ENCODE measurements around the gene FAM151B. TPM values are rescaled to one million over a fixed set of nuclear protein-coding genes. Genes with fewer than 3 reads are reported as not detected.

Gene FAM151B
- total RNA-seq, 1 experiment from 2014 or later: 0.94 TPM

- ChIA-PET CTCF (interaction anchor here (0.8 to 2.2 kb wide), 6 partner anchors 12 to 150 kb away, joined by 4 to 17 read pairs (median 5); partner anchors contain the start of gene ANKRD34B), POLR2A (interaction anchor here (1.3 kb wide), 1 partner anchor 90 kb away, joined by 5 read pairs; the partner anchor contains the start of gene ANKRD34B)
- no peak for DNase-seq (ENCODE audit: low spot score)
- Mint-ChIP-seq H3K4me3 (no peak overlapping the region), H3K27ac (peak overlapping the region; percentile 67), H3K4me1 (peaks cover 19% of the 10 kb centered on the region), H3K27me3 (ENCODE audit: low read depth) (no peaks in the 10 kb centered on the region), H3K36me3 (peaks cover 47% of the 10 kb centered on the region), H3K9me3 (peaks cover 28% of the 10 kb centered on the region)
- no peak for ATAC-seq
- TF ChIP-seq NR2C2 (CRISPR knock-in tag; IDR thresholded peaks at IDR 0.05): no peak
- no peak for TF ChIP-seq RORB (CRISPR knock-in tag; IDR thresholded peaks at IDR 0.05)
- no peak for TF ChIP-seq KAT7 (CRISPR knock-in tag; IDR thresholded peaks at IDR 0.05; ENCODE audit: borderline replicate concordance)
- TF ChIP-seq E2F5 (CRISPR knock-in tag; IDR thresholded peaks at IDR 0.05): no peak
- no peak for TF ChIP-seq PRDM15 (CRISPR knock-in tag; IDR thresholded peaks at IDR 0.05)
- TF ChIP-seq EMX1 (CRISPR knock-in tag; IDR thresholded peaks at IDR 0.05): no peak
- TF ChIP-seq, protein P1, sequence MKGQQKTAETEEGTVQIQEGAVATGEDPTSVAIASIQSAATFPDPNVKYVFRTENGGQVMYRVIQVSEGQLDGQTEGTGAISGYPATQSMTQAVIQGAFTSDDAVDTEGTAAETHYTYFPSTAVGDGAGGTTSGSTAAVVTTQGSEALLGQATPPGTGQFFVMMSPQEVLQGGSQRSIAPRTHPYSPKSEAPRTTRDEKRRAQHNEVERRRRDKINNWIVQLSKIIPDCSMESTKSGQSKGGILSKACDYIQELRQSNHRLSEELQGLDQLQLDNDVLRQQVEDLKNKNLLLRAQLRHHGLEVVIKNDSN (CRISPR knock-in tag; IDR thresholded peaks at IDR 0.05): no peak
- TF ChIP-seq, protein P2, sequence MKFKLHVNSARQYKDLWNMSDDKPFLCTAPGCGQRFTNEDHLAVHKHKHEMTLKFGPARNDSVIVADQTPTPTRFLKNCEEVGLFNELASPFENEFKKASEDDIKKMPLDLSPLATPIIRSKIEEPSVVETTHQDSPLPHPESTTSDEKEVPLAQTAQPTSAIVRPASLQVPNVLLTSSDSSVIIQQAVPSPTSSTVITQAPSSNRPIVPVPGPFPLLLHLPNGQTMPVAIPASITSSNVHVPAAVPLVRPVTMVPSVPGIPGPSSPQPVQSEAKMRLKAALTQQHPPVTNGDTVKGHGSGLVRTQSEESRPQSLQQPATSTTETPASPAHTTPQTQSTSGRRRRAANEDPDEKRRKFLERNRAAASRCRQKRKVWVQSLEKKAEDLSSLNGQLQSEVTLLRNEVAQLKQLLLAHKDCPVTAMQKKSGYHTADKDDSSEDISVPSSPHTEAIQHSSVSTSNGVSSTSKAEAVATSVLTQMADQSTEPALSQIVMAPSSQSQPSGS (CRISPR knock-in tag; IDR thresholded peaks at IDR 0.05; ENCODE audit: borderline replicate concordance, low read depth): no peak
- no peak for TF ChIP-seq MAX (CRISPR knock-in tag; IDR thresholded peaks at IDR 0.05)
- no peak for TF ChIP-seq SMAD3 (CRISPR knock-in tag; IDR thresholded peaks at IDR 0.05; ENCODE audit: borderline replicate concordance)
- TF ChIP-seq, protein P3, sequence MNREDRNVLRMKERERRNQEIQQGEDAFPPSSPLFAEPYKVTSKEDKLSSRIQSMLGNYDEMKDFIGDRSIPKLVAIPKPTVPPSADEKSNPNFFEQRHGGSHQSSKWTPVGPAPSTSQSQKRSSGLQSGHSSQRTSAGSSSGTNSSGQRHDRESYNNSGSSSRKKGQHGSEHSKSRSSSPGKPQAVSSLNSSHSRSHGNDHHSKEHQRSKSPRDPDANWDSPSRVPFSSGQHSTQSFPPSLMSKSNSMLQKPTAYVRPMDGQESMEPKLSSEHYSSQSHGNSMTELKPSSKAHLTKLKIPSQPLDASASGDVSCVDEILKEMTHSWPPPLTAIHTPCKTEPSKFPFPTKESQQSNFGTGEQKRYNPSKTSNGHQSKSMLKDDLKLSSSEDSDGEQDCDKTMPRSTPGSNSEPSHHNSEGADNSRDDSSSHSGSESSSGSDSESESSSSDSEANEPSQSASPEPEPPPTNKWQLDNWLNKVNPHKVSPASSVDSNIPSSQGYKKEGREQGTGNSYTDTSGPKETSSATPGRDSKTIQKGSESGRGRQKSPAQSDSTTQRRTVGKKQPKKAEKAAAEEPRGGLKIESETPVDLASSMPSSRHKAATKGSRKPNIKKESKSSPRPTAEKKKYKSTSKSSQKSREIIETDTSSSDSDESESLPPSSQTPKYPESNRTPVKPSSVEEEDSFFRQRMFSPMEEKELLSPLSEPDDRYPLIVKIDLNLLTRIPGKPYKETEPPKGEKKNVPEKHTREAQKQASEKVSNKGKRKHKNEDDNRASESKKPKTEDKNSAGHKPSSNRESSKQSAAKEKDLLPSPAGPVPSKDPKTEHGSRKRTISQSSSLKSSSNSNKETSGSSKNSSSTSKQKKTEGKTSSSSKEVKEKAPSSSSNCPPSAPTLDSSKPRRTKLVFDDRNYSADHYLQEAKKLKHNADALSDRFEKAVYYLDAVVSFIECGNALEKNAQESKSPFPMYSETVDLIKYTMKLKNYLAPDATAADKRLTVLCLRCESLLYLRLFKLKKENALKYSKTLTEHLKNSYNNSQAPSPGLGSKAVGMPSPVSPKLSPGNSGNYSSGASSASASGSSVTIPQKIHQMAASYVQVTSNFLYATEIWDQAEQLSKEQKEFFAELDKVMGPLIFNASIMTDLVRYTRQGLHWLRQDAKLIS (CRISPR knock-in tag; IDR thresholded peaks at IDR 0.05; ENCODE audit: borderline replicate concordance): no peak
- TF ChIP-seq ZNF317 (CRISPR knock-in tag; IDR thresholded peaks at IDR 0.05; ENCODE audit: borderline replicate concordance, low read depth): no peak
- no peak for TF ChIP-seq TCF7 (CRISPR knock-in tag; IDR thresholded peaks at IDR 0.05; ENCODE audit: low read depth)
- no peak for TF ChIP-seq ESRRA (CRISPR knock-in tag; IDR thresholded peaks at IDR 0.05; ENCODE audit: borderline replicate concordance)
- no peak for TF ChIP-seq CBFB (CRISPR knock-in tag; IDR thresholded peaks at IDR 0.05; ENCODE audit: low read depth)
- TF ChIP-seq FOXJ3 (CRISPR knock-in tag; IDR thresholded peaks at IDR 0.05; ENCODE audit: borderline replicate concordance): no peak
- TF ChIP-seq ATF6 (CRISPR knock-in tag; IDR thresholded peaks at IDR 0.05): no peak
- TF ChIP-seq NFATC4 (CRISPR knock-in tag; IDR thresholded peaks at IDR 0.05): no peak
These were observed 7.5 kb upstream of the FAM151B start for GRCh38 chr5:80480354-80480753.
